ENCODE data around the gene PEX14.

GRCh38 chr1:10651793-10652192 is 177.0 kb downstream of the PEX14 start:
- no peak for TF ChIP-seq TCF12 (IDR thresholded peaks at IDR 0.05; ENCODE audit: low read depth)
- TF ChIP-seq CEBPB (IDR thresholded peaks at IDR 0.05) = no peak
- TF ChIP-seq TAF1 (IDR thresholded peaks at IDR 0.05; ENCODE audit: low read depth) = no peak
- no peak for TF ChIP-seq NFIC (IDR thresholded peaks at IDR 0.05)
- no peak for TF ChIP-seq TEAD4 (IDR thresholded peaks at IDR 0.05)
- no peak for TF ChIP-seq CREB1 (IDR thresholded peaks at IDR 0.05; ENCODE audit: low read depth)
- TF ChIP-seq RAD21 (IDR thresholded peaks at IDR 0.05; ENCODE audit: low read depth) = no peak
- TF ChIP-seq REST (IDR thresholded peaks at IDR 0.05; ENCODE audit: low read depth) = no peak
- TF ChIP-seq EP300 (IDR thresholded peaks at IDR 0.05; ENCODE audit: borderline replicate concordance) = no peak
- no peak for TF ChIP-seq ZBTB7A (IDR thresholded peaks at IDR 0.05; ENCODE audit: low read depth)

All from Ishikawa (cell line).